HCT116 (cell line): ENCODE data around the gene TMIE. TPM values are rescaled to one million over a fixed set of nuclear protein-coding genes. Genes with fewer than 3 reads are reported as not detected.

Experiments used
- ATAC-seq: fragments of 200-7000 bp; cut with Tn5 transposase; 2 replicates; pipeline ENCODE4 v1.9.1; 2020; ENCODE audit warnings: mild to moderate bottlenecking, moderate library complexity
- BruUV-seq: library from RNA; stranded (reverse); fragments of 400-500 nt; replicated peaks from 2 replicates; lab custom pipeline; 2021; lab: Mats Ljungman, UMichigan
- CTCF ChIA-PET: fragments of 300-600 bp; sonication (Branson Sonifier 250); formaldehyde crosslinking; loops from one replicate; lab custom pipeline; 2021; ENCODE audit warnings: antibody characterized with exemption; lab: Charles Lee
- POLR2A ChIA-PET: fragments of 300-600, 350-600 bp; sonication (Branson Sonifier 250); formaldehyde crosslinking; loops from one replicate; lab custom pipeline; 2021; ENCODE audit warnings: antibody characterized with exemption; lab: Charles Lee
- RAD21 ChIA-PET, 2 experiments: fragments of 300-600 bp; sonication (Branson Sonifier 250); formaldehyde crosslinking; loops; one replicate each; lab custom pipeline; 2023; ENCODE audit warnings: low total read pairs in 2 of 2; ENCODE audit not compliant: uncharacterized antibody in 2 of 2, unreplicated experiment in 2 of 2, low non-redundant PET in 1 of 2; lab: Charles Lee
- DNase-seq: peaks from one replicate; pipeline ENCODE4 v3.0.0-alpha.2; 2010; ENCODE audit warnings: low read depth, low spot score
- H2AFZ ChIP-seq: fragments of 200-600 bp; shearing (Covaris generic), sonication (generic); 2 replicates; pipeline ENCODE4 v1.6.1; 2017; ENCODE audit warnings: low read depth, mixed run types, mixed read lengths, antibody characterized with exemption, low read length; ENCODE audit not compliant: poor library complexity, severe bottlenecking
- H3K27ac ChIP-seq: 2 replicates; pipeline ENCODE4 v1.5.1; 2012; ENCODE audit warnings: low read depth, low read length
- H3K27me3 ChIP-seq: fragments of 200-600 bp; sonication (generic); 2 replicates; pipeline ENCODE4 v1.6.1; 2016; ENCODE audit warnings: mixed run types, low read length, mixed read lengths; ENCODE audit not compliant: insufficient read depth
- H3K36me3 ChIP-seq, 2 experiments: fragments of 200-500 bp in 1 of 2; fragments of 200-600 bp in 1 of 2; sonication (Bioruptor generic) in 1 of 2; sonication (generic) in 1 of 2; 2 replicates each; pipeline versions ENCODE4 v1.5.1 to v1.6.1; 2014 to 2016; ENCODE audit warnings: low read length in 2 of 2, inconsistent platforms in 1 of 2, mixed read lengths in 1 of 2, mixed run types in 1 of 2; ENCODE audit not compliant: insufficient read depth in 2 of 2, control insufficient read depth in 1 of 2
- H3K4me1 ChIP-seq, 2 experiments: fragments of 200-600 bp in 1 of 2; sonication (generic) in 1 of 2; 2 replicates each; pipeline versions ENCODE4 v1.5.1 to v1.6.1; 2012 to 2017; ENCODE audit warnings: low read length in 2 of 2, inconsistent platforms in 1 of 2, mild to moderate bottlenecking in 1 of 2, mixed read lengths in 1 of 2, mixed run types in 1 of 2, moderate library complexity in 1 of 2; ENCODE audit not compliant: insufficient read depth in 2 of 2, control insufficient read depth in 1 of 2
- H3K4me2 ChIP-seq: fragments of 200-600 bp; sonication (generic); 2 replicates; pipeline ENCODE4 v1.6.1; 2017; ENCODE audit warnings: mixed run types, low read length, mixed read lengths
- H3K4me3 ChIP-seq, 2 experiments: fragments of 200-600 bp in 1 of 2; sonication (generic) in 1 of 2; replicated peaks in 1 of 2; 2 replicates each; pipeline ENCODE4 v1.5.1; 2011 to 2016; ENCODE audit warnings: low read length in 2 of 2, control low read depth in 1 of 2, low read depth in 1 of 2, mild to moderate bottlenecking in 1 of 2, mixed read lengths in 1 of 2, mixed run types in 1 of 2
- H3K79me2 ChIP-seq: fragments of 200-600 bp; sonication (generic); 2 replicates; pipeline ENCODE4 v1.6.1; 2017; ENCODE audit warnings: mild to moderate bottlenecking, mixed run types, low read length, moderate library complexity, mixed read lengths; ENCODE audit not compliant: insufficient read depth
- H3K9ac ChIP-seq: fragments of 200-600 bp; sonication (generic); 2 replicates; pipeline ENCODE4 v1.6.1; 2016; ENCODE audit warnings: low read length, mixed read lengths
- H3K9me2 ChIP-seq: fragments of 200-600 bp; sonication (generic), shearing (Covaris generic); 2 replicates; pipeline ENCODE4 v1.6.1; 2017; ENCODE audit warnings: mixed run types, mild to moderate bottlenecking, moderate library complexity; ENCODE audit not compliant: insufficient read depth
- H3K9me3 ChIP-seq, 2 experiments: fragments of 200-500 bp in 1 of 2; fragments of 200-600 bp in 1 of 2; sonication (Bioruptor generic) in 1 of 2; sonication (generic) in 1 of 2; 2 replicates each; pipeline ENCODE4 v1.6.1; 2014 to 2017; ENCODE audit warnings: low read length in 2 of 2, mixed read lengths in 2 of 2, inconsistent platforms in 1 of 2, low read depth in 1 of 2, mild to moderate bottlenecking in 1 of 2, mixed run types in 1 of 2, moderate library complexity in 1 of 2; ENCODE audit not compliant: control insufficient read depth in 1 of 2, insufficient read depth in 1 of 2
- H4K20me1 ChIP-seq: fragments of 200-600 bp; sonication (generic), shearing (Covaris generic); 2 replicates; pipeline ENCODE4 v1.6.1; 2017; ENCODE audit warnings: mixed run types, mild to moderate bottlenecking, moderate library complexity; ENCODE audit not compliant: insufficient read depth
- CBX3 ChIP-seq: IDR thresholded peaks from 2 replicates; pipeline ENCODE4 v1.6.1; 2012; ENCODE audit warnings: low read depth
- CEBPB ChIP-seq: IDR thresholded peaks from 2 replicates; pipeline ENCODE4 v1.6.1; 2012; ENCODE audit warnings: low read depth
- EGR1 ChIP-seq: IDR thresholded peaks from 2 replicates; pipeline ENCODE4 v1.6.1; 2012; ENCODE audit warnings: low read depth
- ELF1 ChIP-seq: IDR thresholded peaks from 2 replicates; pipeline ENCODE4 v1.6.1; 2012; ENCODE audit warnings: low read depth, borderline replicate concordance
- EZH2 ChIP-seq: fragments of 200-600 bp; sonication (generic); IDR thresholded peaks from 2 replicates; pipeline ENCODE4 v1.6.1; 2017; ENCODE audit warnings: antibody characterized with exemption, mixed run types
- EZH2phosphoT487 ChIP-seq: fragments of 200-600 bp; IDR thresholded peaks from 2 replicates; pipeline ENCODE4 v1.6.1; 2018; ENCODE audit warnings: antibody characterized with exemption, borderline replicate concordance
- JUND ChIP-seq: IDR thresholded peaks from 2 replicates; pipeline ENCODE4 v1.6.1; 2012
- POLR2AphosphoS5 ChIP-seq: IDR thresholded peaks from 2 replicates; pipeline ENCODE4 v1.6.1; 2011; ENCODE audit warnings: mild to moderate bottlenecking, low read depth, low read length, moderate library complexity
- RAD21 ChIP-seq: IDR thresholded peaks from 2 replicates; pipeline ENCODE4 v1.6.1; 2012; ENCODE audit warnings: low read depth, mild to moderate bottlenecking
- SIN3A ChIP-seq: IDR thresholded peaks from 2 replicates; pipeline ENCODE4 v1.6.1; 2012; ENCODE audit warnings: low read depth
- SP1 ChIP-seq: IDR thresholded peaks from 2 replicates; pipeline ENCODE4 v1.6.1; 2012; ENCODE audit warnings: low read depth
- SRF ChIP-seq: IDR thresholded peaks from 2 replicates; pipeline ENCODE4 v1.6.1; 2012; ENCODE audit warnings: low read depth
- TCF7L2 ChIP-seq: IDR thresholded peaks from 2 replicates; pipeline ENCODE4 v1.7.0; 2011; ENCODE audit warnings: borderline replicate concordance, inconsistent platforms; ENCODE audit not compliant: insufficient read depth, insufficient read length; ENCODE audit errors: extremely low read depth
- YY1 ChIP-seq: IDR thresholded peaks from 2 replicates; pipeline ENCODE4 v1.6.1; 2011; ENCODE audit warnings: low read length, low read depth, moderate library complexity, mild to moderate bottlenecking; ENCODE audit not compliant: insufficient replicate concordance; ENCODE audit errors: extremely low read depth
- ZFX ChIP-seq: fragments of 450-650 bp; IDR thresholded peaks from 2 replicates; pipeline ENCODE4 v1.6.1; 2017
- ZNF274 ChIP-seq: fragments of 200-500 bp; sonication (Bioruptor generic); IDR thresholded peaks from 2 replicates; pipeline ENCODE4 v1.6.1; 2014; ENCODE audit warnings: mild to moderate bottlenecking, low read depth, low read length, inconsistent platforms
- intact Hi-C: fragments of 100-400 bp; cut with micrococcal nuclease; formaldehyde crosslinking; loops from 2 replicates; pipeline ENCODE4 v1.10.0; 2022
- total RNA-seq: library from RNA; stranded (reverse); gene quantifications from one replicate; pipeline ENCODE4 v1.2.1, GENCODE V29; 2021; ENCODE audit not compliant: unreplicated experiment
- TF ChIP-seq, protein P1 (sequence below), 3 experiments: fragments of 200-600 bp in 1 of 3; sonication (generic) in 1 of 3; IDR thresholded peaks in 2 of 3; conservative IDR thresholded peaks in 1 of 3; 2 replicates each; pipeline ENCODE4 v1.5.1; 2012 to 2017; ENCODE audit warnings: low read depth in 2 of 3, low read length in 2 of 3, antibody characterized with exemption in 1 of 3, borderline replicate concordance in 1 of 3, control low read depth in 1 of 3, mild to moderate bottlenecking in 1 of 3, mixed read lengths in 1 of 3, mixed run types in 1 of 3, moderate library complexity in 1 of 3; ENCODE audit not compliant: insufficient read depth in 1 of 3
- TF ChIP-seq, protein P2 (sequence below): IDR thresholded peaks from 2 replicates; pipeline ENCODE4 v1.6.1; 2012
- TF ChIP-seq, protein P3 (sequence below): IDR thresholded peaks from 2 replicates; pipeline ENCODE4 v1.6.1; 2012

TMIE gene
- total RNA-seq, 1 experiment from 2014 or later = 0.74 TPM

DNA sequence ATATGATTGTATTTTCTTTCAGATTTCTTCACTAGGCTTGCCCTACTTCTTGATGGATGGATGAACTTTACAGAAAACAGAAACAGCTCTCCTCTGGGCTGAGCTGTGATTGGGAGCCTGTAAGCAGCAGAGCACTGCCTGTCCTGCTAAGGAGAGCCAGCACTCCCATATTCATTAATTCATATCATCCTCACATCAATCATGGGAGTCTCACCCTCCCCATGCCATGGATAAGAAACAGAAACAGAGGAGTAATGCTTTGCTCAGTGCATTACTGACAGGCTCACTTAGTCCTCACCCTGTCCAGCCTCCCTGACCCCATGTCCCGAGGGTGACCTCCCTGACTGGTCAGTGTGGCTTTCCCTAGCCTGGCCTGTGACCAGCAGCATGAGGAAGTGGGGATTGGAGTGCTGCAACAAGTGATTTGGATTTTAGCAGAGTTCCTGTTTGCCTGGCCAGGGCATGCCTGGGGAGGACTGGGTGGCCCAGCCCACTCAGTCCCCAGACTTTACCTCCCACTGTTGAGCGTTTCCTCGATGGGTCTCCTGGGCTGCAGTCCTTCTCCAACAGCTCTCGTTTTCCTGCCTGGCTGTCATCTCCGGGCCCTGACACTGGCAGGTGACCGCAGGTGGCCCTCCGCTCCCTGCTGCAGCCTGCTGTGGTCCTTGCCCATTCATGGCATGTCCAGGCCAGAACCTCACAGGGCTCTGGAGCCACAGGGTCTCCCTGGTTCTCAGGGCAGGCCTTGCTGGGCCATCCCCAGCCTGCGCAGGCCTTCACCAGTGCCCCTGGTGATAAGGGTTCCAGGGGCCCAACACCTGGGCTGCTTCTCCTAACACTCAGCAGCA is 1.3 kb upstream of the TMIE start:
- no peak overlapping the region for H3K9ac ChIP-seq
- H3K27ac ChIP-seq = no peak overlapping the region; the same call in 1 of the 2 replicates
- no peaks in the 10 kb centered on the region for H3K79me2 ChIP-seq
- no peaks in the 10 kb centered on the region for H3K36me3 ChIP-seq
- no peak overlapping the region for H3K4me3 ChIP-seq
- H3K4me1 ChIP-seq = peaks cover 0 to 18% of the 10 kb centered on the region in 2 experiments; a peak in 1 of 4 replicates
- ATAC-seq (no peak), DNase-seq (no peak)
- no peaks in the 10 kb centered on the region for H3K27me3 ChIP-seq
- no peaks in the 10 kb centered on the region for H3K9me2 ChIP-seq
- TF ChIP-seq EGR1 = no peak
- TF ChIP-seq, protein P1, sequence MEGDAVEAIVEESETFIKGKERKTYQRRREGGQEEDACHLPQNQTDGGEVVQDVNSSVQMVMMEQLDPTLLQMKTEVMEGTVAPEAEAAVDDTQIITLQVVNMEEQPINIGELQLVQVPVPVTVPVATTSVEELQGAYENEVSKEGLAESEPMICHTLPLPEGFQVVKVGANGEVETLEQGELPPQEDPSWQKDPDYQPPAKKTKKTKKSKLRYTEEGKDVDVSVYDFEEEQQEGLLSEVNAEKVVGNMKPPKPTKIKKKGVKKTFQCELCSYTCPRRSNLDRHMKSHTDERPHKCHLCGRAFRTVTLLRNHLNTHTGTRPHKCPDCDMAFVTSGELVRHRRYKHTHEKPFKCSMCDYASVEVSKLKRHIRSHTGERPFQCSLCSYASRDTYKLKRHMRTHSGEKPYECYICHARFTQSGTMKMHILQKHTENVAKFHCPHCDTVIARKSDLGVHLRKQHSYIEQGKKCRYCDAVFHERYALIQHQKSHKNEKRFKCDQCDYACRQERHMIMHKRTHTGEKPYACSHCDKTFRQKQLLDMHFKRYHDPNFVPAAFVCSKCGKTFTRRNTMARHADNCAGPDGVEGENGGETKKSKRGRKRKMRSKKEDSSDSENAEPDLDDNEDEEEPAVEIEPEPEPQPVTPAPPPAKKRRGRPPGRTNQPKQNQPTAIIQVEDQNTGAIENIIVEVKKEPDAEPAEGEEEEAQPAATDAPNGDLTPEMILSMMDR (IDR thresholded peaks at IDR 0.05 in 2 of 3, conservative IDR thresholded peaks at IDR 0.05 in 1 of 3; ENCODE audit: borderline replicate concordance in 1 of 3, insufficient read depth in 1 of 3, low read depth in 2 of 3, low read length in 2 of 3) = no peak
- TF ChIP-seq, protein P2, sequence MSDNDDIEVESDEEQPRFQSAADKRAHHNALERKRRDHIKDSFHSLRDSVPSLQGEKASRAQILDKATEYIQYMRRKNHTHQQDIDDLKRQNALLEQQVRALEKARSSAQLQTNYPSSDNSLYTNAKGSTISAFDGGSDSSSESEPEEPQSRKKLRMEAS = no peak
- TF ChIP-seq CBX3 = no peak
- TF ChIP-seq SP1 = no peak
- TF ChIP-seq ZFX = no peak
- no peak for TF ChIP-seq JUND
- no peak for TF ChIP-seq ZNF274
- no peak for TF ChIP-seq POLR2AphosphoS5
- no peak for TF ChIP-seq EZH2phosphoT487
- TF ChIP-seq CEBPB = no peak
- no peak for TF ChIP-seq RAD21
- no peak for TF ChIP-seq SIN3A
- TF ChIP-seq TCF7L2 = no peak
- TF ChIP-seq, protein P3, sequence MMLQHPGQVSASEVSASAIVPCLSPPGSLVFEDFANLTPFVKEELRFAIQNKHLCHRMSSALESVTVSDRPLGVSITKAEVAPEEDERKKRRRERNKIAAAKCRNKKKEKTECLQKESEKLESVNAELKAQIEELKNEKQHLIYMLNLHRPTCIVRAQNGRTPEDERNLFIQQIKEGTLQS = no peak
- no peak for TF ChIP-seq EZH2
- no peak for TF ChIP-seq SRF
- no peak for TF ChIP-seq YY1
- no peak for TF ChIP-seq ELF1
- H2AFZ ChIP-seq = no peak overlapping the region
- H3K4me2 ChIP-seq = no peak overlapping the region
- CTCF ChIA-PET = no interaction called here
- RAD21 ChIA-PET = no interaction called here
- no TSS peak for BruUV-seq
- H3K9me3 ChIP-seq = no peaks in the 10 kb centered on the region
- intact Hi-C loops = loop anchor here (10.0 kb wide), 1 partner anchor 1085 kb away; the partner anchor contains the start of gene SMARCC1
- POLR2A ChIA-PET = no interaction called here
- H4K20me1 ChIP-seq = no peaks in the 10 kb centered on the region
